RCC 7860 (cell line): ENCODE measurements around the gene TRIM28.
"Not testable (repeated sequence)": the region's sequence is repeated elsewhere in the genome, so short reads cannot be mapped to it uniquely, and the experiment has no call there.

Experiments used
- DNase-seq: peaks from one replicate; pipeline ENCODE4 v3.0.0-alpha.2; 2015; ENCODE audit warnings: low spot score
- FAIRE-seq: peaks from 2 replicates; lab custom pipeline; 2012; peaks lifted over from hg19 to GRCh38; lab: Jason Lieb, UNC

TRIM28 gene

DNA sequence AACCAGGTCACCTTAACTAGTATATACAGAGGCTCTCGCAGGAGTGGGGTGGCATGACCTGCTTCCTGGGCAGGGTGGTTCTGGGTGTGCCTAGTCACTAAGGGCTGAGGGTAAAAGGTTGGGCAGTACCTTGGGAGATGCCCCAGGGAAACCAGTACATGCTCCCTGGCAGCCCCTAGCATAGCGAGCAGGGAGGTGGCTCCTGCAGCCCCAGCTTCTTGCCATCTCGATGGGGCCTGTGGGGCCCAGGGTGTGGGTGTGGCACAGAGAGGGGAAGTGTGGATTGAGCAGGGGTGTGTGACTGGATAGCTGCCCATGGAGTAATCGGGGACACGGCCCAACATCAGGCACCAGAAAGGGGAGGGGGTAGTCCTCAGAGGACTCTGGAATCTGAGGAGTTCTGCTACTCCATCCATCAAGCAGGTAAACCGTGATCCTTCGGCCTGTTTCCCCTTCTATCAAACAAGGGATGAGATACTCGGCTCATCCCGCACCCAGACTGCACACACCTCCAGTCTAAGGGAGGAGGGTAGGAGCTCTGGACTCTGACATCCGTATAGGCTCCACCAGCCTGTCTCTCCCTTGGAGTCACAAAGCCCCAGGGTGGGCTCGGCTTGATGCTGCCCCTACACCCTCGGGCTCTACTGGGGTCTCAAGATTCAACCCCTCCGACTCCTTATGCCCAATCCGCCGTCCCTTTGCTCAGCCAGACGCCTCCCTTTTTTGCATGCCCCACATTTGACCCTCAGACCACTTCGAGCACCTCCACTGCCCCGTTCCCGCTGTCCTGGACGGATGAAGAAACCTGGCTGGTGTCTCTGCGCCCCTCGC lies 25.4 kb upstream of the TRIM28 start:
- DNase-seq, result no peak
- FAIRE-seq, result no peak

DNA sequence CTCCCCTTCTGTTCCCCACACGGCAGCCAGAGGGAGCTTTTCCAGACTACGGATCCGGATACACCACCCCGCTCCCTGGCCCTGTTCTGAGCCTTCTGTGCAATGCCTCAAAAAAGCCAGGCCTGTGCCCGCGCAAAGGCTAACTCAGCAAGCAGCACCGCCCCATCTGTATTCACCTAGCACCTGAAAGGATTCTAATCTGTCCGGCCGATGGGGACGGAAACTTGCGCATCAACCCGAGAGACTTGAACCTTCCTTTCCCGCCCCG lies 24.8 kb upstream of the TRIM28 start:
- DNase-seq, result peak; percentile 52
- no peak for FAIRE-seq

DNA sequence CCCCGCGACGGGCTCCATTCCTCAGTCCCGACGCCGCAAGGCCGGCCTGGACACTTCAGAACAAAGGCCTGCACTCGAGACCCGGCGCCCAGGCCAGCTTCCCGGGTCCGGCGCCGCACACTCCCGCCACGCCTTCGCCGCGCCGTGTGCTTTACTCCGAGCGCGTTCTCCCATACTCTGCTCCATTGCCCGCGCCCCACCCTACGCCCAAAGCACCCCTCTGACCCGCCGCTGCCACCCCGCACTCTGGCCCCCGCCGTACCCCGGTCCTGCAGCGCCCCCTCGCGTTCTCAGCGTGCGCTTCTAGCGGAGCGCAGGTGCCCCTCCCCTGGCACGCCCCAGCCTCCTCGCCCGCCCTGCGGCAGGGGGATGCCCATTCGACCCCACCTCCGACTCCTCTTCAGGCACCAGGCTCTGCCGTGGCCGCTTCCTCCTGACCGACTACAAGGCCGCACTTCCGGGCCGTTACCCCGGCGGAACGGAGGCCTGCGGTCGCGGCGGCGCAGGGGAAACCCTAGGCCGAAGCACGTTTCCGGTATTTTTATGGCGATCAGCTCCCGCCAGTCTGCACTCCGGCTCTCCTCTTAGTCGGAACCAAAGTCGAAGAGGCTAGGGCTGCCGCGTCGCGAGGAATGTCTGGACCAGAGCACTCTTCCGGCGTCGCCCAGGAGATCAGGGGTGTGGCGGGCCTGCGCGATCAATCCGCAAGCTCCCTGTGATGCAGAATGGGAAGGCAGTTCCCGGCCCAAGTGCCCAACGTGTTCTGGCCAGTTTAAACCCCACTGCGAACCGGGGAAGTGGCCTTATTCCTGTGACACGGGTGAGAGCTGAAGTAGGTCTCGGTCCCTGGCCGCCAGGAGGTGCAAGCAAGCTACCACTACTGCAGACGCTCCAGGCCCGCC lies 24.3 kb upstream of the TRIM28 start, which contains the start of gene ZBTB45:
Gene ZBTB45 (minus strand): TSS at position 456 of the 902 bp plus-strand sequence. CDS start 2,137 bp downstream, outside the sequence.
- FAIRE-seq (no peak), DNase-seq (peak; percentile 90)

DNA sequence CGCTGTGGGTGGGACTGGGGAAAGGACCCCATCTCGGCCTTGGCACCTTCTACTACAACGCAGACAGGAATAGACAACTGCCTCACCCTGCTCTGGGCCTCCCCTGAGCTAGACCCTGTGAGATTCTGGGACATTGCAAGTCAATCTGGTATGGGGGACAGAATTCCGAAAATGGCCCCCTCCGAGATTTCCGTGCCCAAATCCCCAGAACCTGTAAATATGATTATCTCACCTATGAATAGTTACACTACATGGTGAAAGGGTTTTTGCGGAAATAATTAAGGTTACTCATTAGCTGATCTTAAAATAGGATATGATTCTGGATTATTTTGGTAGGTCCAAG lies 23.6 kb upstream of the TRIM28 start:
- no peak for DNase-seq
- FAIRE-seq, result no peak

DNA sequence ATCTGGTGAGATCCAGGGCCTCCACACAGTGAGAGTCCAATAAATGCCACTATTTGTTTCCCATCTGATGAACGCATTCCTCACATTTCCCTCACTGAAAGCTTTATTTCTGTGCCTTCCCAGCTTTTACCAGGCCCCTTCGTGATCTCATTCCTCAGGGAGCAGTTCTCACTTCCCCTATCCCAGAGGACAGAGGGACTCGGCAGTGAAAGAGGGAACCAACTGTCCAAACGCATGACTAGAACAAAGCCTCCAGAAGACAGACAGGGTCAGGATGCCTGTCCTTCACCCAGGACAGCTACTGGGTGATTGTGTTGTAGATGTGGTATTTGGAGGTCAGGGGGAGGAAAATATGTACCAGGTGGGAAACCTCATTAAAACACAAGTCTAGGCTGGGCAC lies 22.2 kb upstream of the TRIM28 start:
- DNase-seq (no peak), FAIRE-seq (no peak)

DNA sequence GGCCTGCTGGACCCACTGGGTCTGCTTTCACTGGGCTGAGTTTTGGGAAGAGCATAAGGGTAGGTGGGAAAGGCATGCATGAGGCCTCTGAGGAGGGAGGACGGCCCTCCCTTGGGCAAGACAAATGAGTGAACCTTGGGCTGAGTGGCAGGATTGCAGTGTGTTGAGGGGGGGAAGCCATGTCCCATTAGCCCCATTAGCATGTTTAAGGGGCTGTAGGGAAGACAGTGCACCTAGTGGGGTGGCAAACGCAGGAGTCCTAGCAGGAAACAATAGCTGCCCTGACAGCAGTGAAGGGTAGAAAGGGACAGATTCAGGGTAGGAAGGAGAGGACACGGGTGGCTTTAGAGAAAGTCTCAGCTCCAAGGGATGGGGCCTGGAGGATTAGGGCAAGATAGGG lies 21.2 kb upstream of the TRIM28 start:
- no peak for FAIRE-seq
- DNase-seq, result no peak

DNA sequence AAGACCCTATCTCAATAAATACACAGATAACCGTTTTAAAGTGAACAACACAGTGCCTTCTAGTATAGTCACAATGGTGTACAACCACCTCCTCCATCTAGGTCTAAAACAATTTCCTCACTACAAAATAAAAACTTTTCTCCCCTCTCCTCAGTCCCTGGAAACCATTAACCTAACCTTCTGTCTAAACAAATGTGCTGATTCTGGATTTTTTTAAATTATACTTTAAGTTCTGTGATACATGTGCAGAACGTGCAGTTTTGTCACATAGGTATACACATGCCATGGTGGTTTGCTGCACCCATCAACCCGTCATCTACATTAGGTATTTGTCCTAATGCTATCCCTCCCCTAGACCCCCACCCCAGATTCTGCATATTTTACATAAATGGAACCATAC lies 14.5 kb upstream of the TRIM28 start:
- no peak for FAIRE-seq
- DNase-seq, result no peak

DNA sequence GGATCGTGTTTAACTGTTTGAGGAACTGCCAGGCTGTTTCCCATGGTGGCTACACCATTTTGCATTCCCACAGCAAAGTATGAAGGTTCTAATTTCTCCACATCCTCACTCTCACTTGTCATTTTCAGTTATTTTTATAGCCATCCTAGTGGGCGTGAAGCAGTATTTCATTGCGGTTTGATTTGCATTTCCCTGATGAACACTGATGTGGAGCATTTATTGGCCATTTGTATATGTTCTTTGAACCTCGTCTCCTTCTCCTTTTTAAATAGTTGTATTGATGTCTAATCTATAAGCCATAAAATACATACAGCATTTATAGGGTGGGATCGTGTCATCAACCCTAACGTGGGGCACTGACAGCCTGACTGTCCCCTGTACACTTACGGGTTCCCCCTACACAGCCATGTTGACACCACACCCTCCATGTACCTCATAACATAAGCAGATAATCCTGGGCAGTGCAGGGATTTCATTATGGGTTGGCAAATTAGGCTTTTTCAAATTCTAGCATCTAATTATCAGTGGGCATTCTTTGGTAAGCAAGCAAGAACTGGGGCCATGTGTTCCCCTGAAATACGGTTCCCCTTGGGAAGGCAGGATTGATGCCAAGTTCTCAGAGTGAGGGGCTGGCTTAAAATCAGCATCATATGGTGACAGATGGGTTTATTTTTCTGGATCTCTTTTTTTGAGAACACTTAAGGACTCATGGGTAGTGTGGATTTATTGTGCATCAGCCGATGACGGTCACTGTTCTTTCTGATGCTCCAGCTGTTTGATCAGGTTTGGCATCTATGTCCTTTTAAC lies 12.6 kb upstream of the TRIM28 start:
- FAIRE-seq (no peak), DNase-seq (no peak)

DNA sequence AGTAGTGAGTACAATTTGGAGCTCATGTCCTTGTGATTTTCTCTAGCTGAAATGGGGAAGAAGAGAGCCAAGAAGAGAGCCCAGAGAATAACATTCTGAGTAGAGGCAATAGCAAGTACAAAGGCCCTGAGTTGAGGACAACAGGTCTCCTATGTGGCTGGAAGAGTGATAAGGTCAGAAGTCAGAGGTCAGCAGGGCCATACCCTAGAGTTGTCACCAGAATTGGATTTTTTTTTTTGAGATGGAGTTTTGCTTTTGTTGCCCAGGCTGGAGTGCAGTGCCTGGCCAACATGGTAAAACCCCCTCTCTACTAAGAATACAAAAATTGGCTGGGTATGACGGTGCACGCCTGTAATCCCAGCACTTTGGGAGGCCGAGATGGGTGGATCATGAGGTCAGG lies 8.0 kb upstream of the TRIM28 start:
- FAIRE-seq, result no peak

DNA sequence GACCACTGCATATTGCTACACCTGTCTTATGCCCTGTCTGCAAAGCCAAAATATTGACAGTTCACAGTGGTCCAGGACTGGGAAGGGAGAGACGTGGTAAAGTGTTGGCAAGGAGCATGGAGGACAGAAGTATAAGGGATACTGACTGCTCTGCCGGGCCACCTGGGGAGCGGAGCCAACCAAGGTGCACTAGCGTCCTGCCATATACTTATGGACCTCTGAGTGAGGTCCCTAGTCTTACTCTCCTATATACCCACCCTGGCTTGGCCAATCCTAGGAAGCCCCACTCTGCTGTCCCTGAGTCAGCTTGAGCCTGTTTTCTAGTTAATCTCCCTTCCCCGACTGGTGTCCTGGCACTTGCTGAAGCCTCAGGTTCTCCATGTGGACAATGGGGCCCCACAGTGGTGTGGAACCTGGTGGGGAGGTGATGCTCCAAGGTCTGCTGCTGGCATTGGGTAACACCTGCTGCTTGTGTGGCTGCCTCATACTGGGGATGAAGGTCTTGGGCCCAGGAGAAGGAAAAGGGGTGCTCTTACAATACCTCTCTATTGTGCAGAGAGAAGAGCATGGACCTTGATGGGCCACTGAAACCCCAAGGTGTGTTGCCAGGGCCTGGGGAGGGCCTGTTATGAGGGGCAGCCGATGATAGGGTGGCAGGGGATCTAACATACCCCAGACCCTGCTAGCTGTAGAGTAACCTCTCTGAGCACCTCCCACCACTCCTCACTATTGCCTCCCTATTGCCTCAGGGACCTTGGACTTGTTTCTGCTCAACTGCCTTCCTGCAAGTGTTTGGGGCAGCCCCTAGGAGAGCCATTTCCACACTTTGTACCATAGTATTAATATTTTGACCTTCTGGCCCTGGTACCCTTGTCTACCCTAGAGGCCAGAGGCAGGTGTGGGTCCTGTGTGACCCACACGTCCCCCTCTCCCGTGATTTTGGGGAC lies 6.7 kb upstream of the TRIM28 start:
- DNase-seq (no peak), FAIRE-seq (no peak)

More for the DNA sequence above, 8.0 kb upstream of the TRIM28 start:
- DNase-seq, result no peak

DNA sequence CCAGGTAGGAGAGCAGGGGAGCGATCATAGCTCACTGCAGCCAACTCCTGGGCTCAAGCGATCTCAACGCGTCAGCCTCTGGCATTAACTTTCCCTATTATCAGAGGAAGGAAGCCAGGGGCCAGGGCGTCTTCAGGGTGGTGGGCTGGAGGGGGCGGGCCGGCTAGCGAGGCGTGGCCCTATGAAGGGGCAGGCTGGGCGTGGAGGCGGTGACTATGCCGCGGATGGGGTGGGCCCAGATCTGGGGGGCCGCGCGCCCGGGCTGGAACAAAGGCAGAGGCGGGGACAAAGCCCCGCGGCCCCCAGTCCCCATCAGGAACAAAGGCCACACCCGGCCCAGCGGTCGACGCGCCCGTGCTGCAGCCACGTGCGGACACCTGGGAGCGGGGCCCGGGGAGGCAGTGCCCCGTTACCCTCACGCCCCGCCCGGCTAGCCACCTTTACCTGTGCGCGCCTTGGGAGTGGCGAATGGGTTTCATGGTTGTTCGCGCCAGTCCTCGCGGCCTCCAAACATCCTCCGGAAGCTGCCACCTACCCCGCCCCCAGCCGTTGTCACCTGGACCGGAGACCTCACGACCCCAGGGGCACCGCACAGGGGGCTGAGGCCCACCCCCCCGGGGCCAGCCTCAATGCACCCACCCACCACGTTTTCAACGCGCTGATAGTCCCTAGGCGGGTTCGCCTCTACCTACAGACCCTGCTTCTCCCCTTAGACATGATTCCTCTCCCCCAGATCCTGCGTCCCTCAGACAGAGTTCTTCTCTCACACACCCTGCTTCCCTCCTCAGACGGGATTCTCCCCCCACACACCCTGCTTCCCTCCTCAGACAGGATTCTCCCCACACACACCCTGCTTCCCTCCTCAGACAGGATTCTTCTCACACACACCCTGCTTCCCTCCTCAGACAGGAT lies 5.4 kb upstream of the TRIM28 start:
- DNase-seq (no peak), FAIRE-seq (no peak)

DNA sequence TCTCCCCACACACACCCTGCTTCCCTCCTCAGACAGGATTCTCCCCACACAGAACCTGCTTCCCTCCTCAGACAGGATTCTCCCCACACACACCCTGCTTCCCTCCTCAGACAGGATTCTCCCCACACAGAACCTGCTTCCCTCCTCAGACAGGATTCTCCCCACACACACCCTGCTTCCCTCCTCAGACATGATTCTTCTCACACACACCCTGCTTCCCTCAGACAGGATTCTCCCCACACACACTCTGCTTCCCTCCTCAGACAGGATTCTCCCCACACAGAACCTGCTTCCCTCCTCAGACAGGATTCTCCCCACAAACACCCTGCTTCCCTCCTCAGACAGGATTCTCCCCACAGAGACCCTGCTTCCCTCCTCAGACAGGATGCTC lies 4.7 kb upstream of the TRIM28 start:
- not testable (repeated sequence) for DNase-seq, FAIRE-seq

DNA sequence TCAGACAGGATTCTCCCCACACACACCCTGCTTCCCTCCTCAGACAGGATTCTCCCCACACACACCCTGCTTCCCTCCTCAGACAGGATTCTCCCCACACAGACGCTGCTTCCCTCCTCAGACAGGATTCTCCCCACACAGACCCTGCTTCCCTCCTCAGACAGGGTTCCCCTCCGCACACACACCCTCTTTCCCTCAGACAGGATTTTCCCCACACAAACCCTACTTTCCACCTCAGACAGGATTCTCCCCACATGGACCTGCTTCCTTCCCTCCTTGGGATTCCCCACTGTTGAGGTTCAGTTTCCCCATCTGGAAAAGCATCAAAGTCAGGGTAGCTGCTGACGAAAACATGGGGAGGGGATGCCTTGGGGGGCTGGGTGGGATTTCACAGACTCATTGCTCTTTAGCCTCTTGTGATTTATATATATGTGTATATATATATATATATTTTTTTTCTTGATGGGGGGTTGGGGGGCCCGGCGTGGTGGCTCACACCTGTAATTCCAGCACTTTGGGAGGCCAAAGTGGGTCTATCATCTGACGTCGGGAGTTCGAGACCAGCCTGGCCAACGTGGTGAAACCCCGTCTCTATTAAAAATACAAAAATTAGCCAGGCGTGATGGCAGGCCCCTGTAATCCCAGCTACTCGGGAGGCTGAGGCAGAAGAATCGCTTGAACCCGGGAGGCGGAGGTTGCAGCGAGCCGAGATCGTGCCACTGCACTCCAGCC lies 1.1 kb upstream of the TRIM28 start:
- not testable (repeated sequence) for DNase-seq, FAIRE-seq

DNA sequence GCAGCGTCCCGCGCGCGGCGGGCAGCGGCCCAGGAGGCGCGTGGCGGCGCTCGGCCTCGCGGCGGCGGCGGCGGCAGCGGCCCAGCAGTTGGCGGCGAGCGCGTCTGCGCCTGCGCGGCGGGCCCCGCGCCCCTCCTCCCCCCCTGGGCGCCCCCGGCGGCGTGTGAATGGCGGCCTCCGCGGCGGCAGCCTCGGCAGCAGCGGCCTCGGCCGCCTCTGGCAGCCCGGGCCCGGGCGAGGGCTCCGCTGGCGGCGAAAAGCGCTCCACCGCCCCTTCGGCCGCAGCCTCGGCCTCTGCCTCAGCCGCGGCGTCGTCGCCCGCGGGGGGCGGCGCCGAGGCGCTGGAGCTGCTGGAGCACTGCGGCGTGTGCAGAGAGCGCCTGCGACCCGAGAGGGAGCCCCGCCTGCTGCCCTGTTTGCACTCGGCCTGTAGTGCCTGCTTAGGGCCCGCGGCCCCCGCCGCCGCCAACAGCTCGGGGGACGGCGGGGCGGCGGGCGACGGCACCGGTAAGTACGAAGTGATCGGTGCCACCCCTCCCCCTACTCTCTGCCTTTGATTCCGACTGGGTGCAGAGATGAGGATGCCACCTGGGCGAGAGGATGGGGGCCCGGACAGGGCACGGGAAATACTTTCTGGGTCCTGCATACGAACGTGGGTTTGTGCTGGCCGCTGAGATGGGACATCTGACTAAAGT lies 874 bp downstream of the TRIM28 start:
- no peak for FAIRE-seq
- DNase-seq, result no peak

DNA sequence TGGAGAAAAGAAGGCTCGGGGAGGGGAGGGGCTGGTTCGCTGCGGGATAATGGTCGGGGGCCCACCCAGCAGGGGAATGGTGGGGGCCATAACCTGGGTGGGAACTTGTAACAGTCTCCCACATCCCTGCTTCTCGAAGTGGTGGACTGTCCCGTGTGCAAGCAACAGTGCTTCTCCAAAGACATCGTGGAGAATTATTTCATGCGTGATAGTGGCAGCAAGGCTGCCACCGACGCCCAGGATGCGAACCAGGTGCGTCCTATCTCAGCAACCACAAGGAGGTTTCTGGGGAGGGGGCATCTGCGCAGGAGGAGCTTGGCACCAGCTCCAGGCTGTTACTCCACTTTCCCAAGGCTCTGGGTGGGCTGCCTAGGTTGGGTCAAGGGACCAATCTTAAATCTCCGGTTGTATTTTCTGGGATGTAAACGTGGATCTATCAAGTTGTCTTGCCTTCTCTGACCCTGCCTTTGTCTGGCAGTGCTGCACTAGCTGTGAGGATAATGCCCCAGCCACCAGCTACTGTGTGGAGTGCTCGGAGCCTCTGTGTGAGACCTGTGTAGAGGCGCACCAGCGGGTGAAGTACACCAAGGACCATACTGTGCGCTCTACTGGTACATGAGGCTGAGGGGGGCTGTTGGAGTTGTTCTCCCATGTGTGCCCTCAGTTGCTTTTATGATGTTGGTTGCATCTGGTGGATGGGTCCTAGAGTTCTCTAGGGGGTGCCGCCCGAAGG lies 1.6 kb downstream of the TRIM28 start:
- FAIRE-seq (no peak), DNase-seq (no peak)

DNA sequence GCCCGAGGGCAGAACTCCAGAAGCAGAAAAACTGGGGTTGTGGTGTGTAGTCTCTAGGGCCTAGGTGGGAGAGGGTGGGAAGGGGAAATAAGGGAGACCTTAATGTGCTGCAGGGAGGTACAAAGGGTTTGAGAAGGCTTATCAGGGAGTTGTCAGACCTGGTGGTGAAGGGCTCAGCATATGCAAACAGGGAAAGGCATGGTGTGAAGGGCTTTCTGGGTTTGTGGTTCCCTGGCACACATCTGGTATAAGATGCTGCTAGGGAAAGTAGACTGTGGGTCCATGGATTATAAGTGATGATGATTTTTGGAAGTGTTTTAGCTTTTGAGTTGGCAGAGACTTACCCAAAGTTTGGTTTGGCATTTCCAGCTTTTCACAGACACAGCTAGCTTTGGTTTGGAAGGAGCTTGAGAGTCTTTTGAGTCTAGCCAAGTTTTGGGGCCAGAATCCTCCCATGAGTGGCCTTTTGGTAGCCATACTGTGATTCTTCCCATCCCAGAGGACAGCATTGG lies 2.2 kb downstream of the TRIM28 start:
- FAIRE-seq (no peak), DNase-seq (no peak)
